ENCODE measurements around the gene ZNF532.

GRCh38 chr18:58995663-58996062 is 131.0 kb downstream of the ZNF532 start:
- TF ChIP-seq CTCF (IDR thresholded peaks at IDR 0.05; ENCODE audit: low read length) (no peak), EZH2 (IDR thresholded peaks at IDR 0.05; ENCODE audit: borderline replicate concordance, low read length) (no peak)

All from OCI-LY1 (cell line).